Measurements from ENCODE around the gene STXBP6. TPM values are rescaled to one million over a fixed set of nuclear protein-coding genes. Genes with fewer than 3 reads are reported as not detected.
"Not testable (repeated sequence)": the region's sequence is repeated elsewhere in the genome, so short reads cannot be mapped to it uniquely, and the experiment has no call there.

The STXBP6 gene
- total RNA-seq, 1 donor from 2014 or later = 17.7 TPM

DNA sequence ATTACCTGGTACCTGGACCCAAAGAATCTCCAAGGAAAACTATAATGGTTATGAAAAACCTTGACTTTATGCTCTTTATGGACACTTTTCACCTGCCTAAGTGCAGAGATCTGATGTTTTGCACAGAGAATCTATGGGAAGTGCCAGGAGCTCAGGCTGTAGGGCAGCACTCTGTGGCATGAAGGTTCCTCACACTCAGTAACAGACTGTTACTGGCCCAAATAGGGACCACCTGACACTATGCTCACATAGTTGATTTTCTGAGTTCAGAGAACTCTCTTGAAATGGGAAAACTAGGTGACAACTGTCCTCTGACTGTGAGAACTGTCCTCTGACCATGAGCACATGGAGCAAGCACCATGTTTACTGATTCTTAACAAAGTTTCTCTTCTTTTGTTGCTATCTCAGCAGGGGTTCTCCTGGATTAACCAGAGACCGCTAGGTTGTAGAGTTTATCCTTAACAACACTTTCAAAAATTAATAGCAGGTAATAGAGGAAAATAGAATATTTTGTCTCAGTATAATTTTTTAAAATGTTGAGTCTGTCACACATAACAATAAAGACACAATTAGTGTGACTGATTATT lies 101.6 kb downstream of the STXBP6 start:
- no peak overlapping the region for H3K27ac ChIP-seq (ENCODE audit: low read depth, low read length)
- H3K4me3 ChIP-seq (ENCODE audit: low read length in 3 of 3) = no peak overlapping the region
- no peaks in the 10 kb centered on the region for H3K9me3 ChIP-seq (ENCODE audit: control insufficient read depth in 3 of 3, low read length in 3 of 3)
- no peak overlapping the region for H3K9ac ChIP-seq (ENCODE audit: low read depth in 1 of 3, low read length in 3 of 3)
- H3K27me3 ChIP-seq (ENCODE audit: control insufficient read depth in 3 of 3, insufficient read depth in 3 of 3, low read length in 3 of 3) = no peaks in the 10 kb centered on the region
- no peaks in the 10 kb centered on the region for H3K36me3 ChIP-seq (ENCODE audit: control insufficient read depth in 3 of 3, insufficient read depth in 3 of 3, low read length in 3 of 3)
- H3K4me1 ChIP-seq (ENCODE audit: control insufficient read depth in 3 of 3, insufficient read depth in 3 of 3, low read length in 3 of 3) = no peaks in the 10 kb centered on the region

- H3K27me3 ChIP-seq (ENCODE audit: control insufficient read depth in 3 of 3, insufficient read depth in 3 of 3, low read length in 3 of 3) = no peaks in the 10 kb centered on the region
- H3K9me3 ChIP-seq (ENCODE audit: control insufficient read depth in 3 of 3, low read length in 3 of 3) = no peaks in the 10 kb centered on the region
- no peak overlapping the region for H3K9ac ChIP-seq (ENCODE audit: low read depth in 1 of 3, low read length in 3 of 3)
- H3K36me3 ChIP-seq (ENCODE audit: control insufficient read depth in 3 of 3, insufficient read depth in 3 of 3, low read length in 3 of 3) = no peaks in the 10 kb centered on the region
- no peak overlapping the region for H3K4me3 ChIP-seq (ENCODE audit: low read length in 3 of 3)
- H3K27ac ChIP-seq (ENCODE audit: low read depth, low read length) = no peak overlapping the region
- H3K4me1 ChIP-seq (ENCODE audit: control insufficient read depth in 3 of 3, insufficient read depth in 3 of 3, low read length in 3 of 3) = no peaks in the 10 kb centered on the region
Observed at GRCh38 chr14:24947131-24947530, 102.8 kb downstream of the STXBP6 start.

- Histone ChIP-seq H3K36me3 (ENCODE audit: control insufficient read depth in 3 of 3, insufficient read depth in 3 of 3, low read length in 3 of 3) (no peaks in the 10 kb centered on the region), H3K4me1 (ENCODE audit: control insufficient read depth in 3 of 3, insufficient read depth in 3 of 3, low read length in 3 of 3) (no peaks in the 10 kb centered on the region), H3K9ac (ENCODE audit: low read depth in 1 of 3, low read length in 3 of 3) (no peak overlapping the region), H3K9me3 (ENCODE audit: control insufficient read depth in 3 of 3, low read length in 3 of 3) (no peaks in the 10 kb centered on the region), H3K27ac (ENCODE audit: low read depth, low read length) (no peak overlapping the region), H3K4me3 (ENCODE audit: low read length in 3 of 3) (no peak overlapping the region), H3K27me3 (ENCODE audit: control insufficient read depth in 3 of 3, insufficient read depth in 3 of 3, low read length in 3 of 3) (no peaks in the 10 kb centered on the region)
Observed at GRCh38 chr14:24944800-24945199, 105.1 kb downstream of the STXBP6 start.

- Histone ChIP-seq H3K36me3 (ENCODE audit: control insufficient read depth in 3 of 3, insufficient read depth in 3 of 3, low read length in 3 of 3) (no peaks in the 10 kb centered on the region), H3K9ac (ENCODE audit: low read depth in 1 of 3, low read length in 3 of 3) (no peak overlapping the region), H3K4me1 (ENCODE audit: control insufficient read depth in 3 of 3, insufficient read depth in 3 of 3, low read length in 3 of 3) (no peaks in the 10 kb centered on the region), H3K27me3 (ENCODE audit: control insufficient read depth in 3 of 3, insufficient read depth in 3 of 3, low read length in 3 of 3) (no peaks in the 10 kb centered on the region), H3K4me3 (ENCODE audit: low read length in 3 of 3) (no peak overlapping the region), H3K27ac (ENCODE audit: low read depth, low read length) (no peak overlapping the region), H3K9me3 (ENCODE audit: control insufficient read depth in 3 of 3, low read length in 3 of 3) (no peaks in the 10 kb centered on the region)
Observed at GRCh38 chr14:24943024-24943423, 106.9 kb downstream of the STXBP6 start.

- Histone ChIP-seq H3K4me3 (ENCODE audit: low read length in 3 of 3) (no peak overlapping the region), H3K4me1 (ENCODE audit: control insufficient read depth in 3 of 3, insufficient read depth in 3 of 3, low read length in 3 of 3) (no peaks in the 10 kb centered on the region), H3K27ac (ENCODE audit: low read depth, low read length) (no peak overlapping the region), H3K27me3 (ENCODE audit: control insufficient read depth in 3 of 3, insufficient read depth in 3 of 3, low read length in 3 of 3) (no peaks in the 10 kb centered on the region), H3K9ac (ENCODE audit: low read depth in 1 of 3, low read length in 3 of 3) (no peak overlapping the region), H3K9me3 (ENCODE audit: control insufficient read depth in 3 of 3, low read length in 3 of 3) (no peaks in the 10 kb centered on the region), H3K36me3 (ENCODE audit: control insufficient read depth in 3 of 3, insufficient read depth in 3 of 3, low read length in 3 of 3) (no peaks in the 10 kb centered on the region)
Observed at GRCh38 chr14:24941719-24942118, 108.2 kb downstream of the STXBP6 start.

DNA sequence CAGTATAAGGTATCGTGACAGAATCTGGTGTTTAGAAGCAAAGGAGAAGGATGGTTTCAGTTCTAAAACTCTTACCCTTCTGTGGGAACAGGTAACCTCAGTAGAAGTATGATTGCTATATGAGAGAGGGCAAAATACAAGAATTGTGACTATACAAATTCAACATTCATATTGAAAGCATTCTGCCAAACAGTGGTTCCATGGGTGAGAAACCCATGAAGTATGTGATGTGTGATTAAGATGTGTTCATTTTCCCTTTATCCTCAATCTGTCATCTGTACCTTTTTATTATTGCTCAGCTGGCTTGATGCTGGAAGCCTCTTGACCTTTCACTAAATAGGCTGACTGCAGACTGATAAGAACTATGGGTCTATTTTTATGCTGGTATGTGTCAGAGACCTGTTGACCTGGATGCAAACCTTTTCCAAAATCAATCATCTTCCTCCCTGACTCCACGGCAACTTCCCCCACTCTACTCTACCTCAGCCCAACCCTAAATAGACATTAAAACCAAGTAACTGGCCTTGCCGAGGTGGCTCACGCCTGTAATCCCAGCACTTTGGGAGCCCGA lies 109.6 kb downstream of the STXBP6 start:
- Histone ChIP-seq H3K27me3 (ENCODE audit: control insufficient read depth in 3 of 3, insufficient read depth in 3 of 3, low read length in 3 of 3) (no peaks in the 10 kb centered on the region), H3K9ac (ENCODE audit: low read depth in 1 of 3, low read length in 3 of 3) (no peak overlapping the region), H3K4me1 (ENCODE audit: control insufficient read depth in 3 of 3, insufficient read depth in 3 of 3, low read length in 3 of 3) (no peaks in the 10 kb centered on the region), H3K4me3 (ENCODE audit: low read length in 3 of 3) (no peak overlapping the region), H3K9me3 (ENCODE audit: control insufficient read depth in 3 of 3, low read length in 3 of 3) (no peaks in the 10 kb centered on the region), H3K27ac (ENCODE audit: low read depth, low read length) (no peak overlapping the region), H3K36me3 (ENCODE audit: control insufficient read depth in 3 of 3, insufficient read depth in 3 of 3, low read length in 3 of 3) (no peaks in the 10 kb centered on the region)

- no peaks in the 10 kb centered on the region for H3K4me1 ChIP-seq (ENCODE audit: control insufficient read depth in 3 of 3, insufficient read depth in 3 of 3, low read length in 3 of 3)
- H3K9me3 ChIP-seq (ENCODE audit: control insufficient read depth in 3 of 3, low read length in 3 of 3) = no peaks in the 10 kb centered on the region
- no peak overlapping the region for H3K4me3 ChIP-seq (ENCODE audit: low read length in 3 of 3)
- no peak overlapping the region for H3K9ac ChIP-seq (ENCODE audit: low read depth in 1 of 3, low read length in 3 of 3)
- no peaks in the 10 kb centered on the region for H3K36me3 ChIP-seq (ENCODE audit: control insufficient read depth in 3 of 3, insufficient read depth in 3 of 3, low read length in 3 of 3)
- no peak overlapping the region for H3K27ac ChIP-seq (ENCODE audit: low read depth, low read length)
- no peaks in the 10 kb centered on the region for H3K27me3 ChIP-seq (ENCODE audit: control insufficient read depth in 3 of 3, insufficient read depth in 3 of 3, low read length in 3 of 3)
Observed at GRCh38 chr14:24938593-24938992, 111.4 kb downstream of the STXBP6 start.

DNA sequence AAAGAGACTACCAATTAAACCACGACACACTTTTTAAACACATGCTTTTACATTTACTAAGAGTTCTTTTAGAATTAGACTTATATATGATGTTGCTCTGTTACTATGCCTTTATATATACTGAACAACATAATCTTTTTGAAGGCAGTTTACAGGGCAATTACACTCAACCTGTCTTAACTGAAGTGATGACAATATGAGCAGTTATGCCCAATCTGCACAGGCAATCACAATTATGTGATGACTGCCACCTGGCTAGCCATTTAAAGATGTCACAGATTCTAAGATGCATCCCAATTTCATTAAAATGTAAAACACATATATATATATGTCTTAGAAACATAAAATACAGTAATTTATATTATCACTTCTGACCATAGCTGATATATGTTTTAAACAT lies 112.6 kb downstream of the STXBP6 start:
- no peak overlapping the region for H3K27ac ChIP-seq (ENCODE audit: low read depth, low read length)
- H3K4me1 ChIP-seq (ENCODE audit: control insufficient read depth in 3 of 3, insufficient read depth in 3 of 3, low read length in 3 of 3) = no peaks in the 10 kb centered on the region
- no peak overlapping the region for H3K9ac ChIP-seq (ENCODE audit: low read depth in 1 of 3, low read length in 3 of 3)
- H3K4me3 ChIP-seq (ENCODE audit: low read length in 3 of 3) = no peak overlapping the region
- H3K36me3 ChIP-seq (ENCODE audit: control insufficient read depth in 3 of 3, insufficient read depth in 3 of 3, low read length in 3 of 3) = no peaks in the 10 kb centered on the region
- H3K9me3 ChIP-seq (ENCODE audit: control insufficient read depth in 3 of 3, low read length in 3 of 3) = no peaks in the 10 kb centered on the region
- no peaks in the 10 kb centered on the region for H3K27me3 ChIP-seq (ENCODE audit: control insufficient read depth in 3 of 3, insufficient read depth in 3 of 3, low read length in 3 of 3)

GRCh38 chr14:24936773-24937172 lies 113.2 kb downstream of the STXBP6 start:
- not testable (repeated sequence) for H3K36me3 ChIP-seq (ENCODE audit: control insufficient read depth in 3 of 3, insufficient read depth in 3 of 3, low read length in 3 of 3); H3K4me3 ChIP-seq (ENCODE audit: low read length in 3 of 3); H3K9me3 ChIP-seq (ENCODE audit: control insufficient read depth in 3 of 3, low read length in 3 of 3); H3K4me1 ChIP-seq (ENCODE audit: control insufficient read depth in 3 of 3, insufficient read depth in 3 of 3, low read length in 3 of 3); H3K27me3 ChIP-seq (ENCODE audit: control insufficient read depth in 3 of 3, insufficient read depth in 3 of 3, low read length in 3 of 3); H3K27ac ChIP-seq (ENCODE audit: low read depth, low read length); H3K9ac ChIP-seq (ENCODE audit: low read depth in 1 of 3, low read length in 3 of 3)

DNA sequence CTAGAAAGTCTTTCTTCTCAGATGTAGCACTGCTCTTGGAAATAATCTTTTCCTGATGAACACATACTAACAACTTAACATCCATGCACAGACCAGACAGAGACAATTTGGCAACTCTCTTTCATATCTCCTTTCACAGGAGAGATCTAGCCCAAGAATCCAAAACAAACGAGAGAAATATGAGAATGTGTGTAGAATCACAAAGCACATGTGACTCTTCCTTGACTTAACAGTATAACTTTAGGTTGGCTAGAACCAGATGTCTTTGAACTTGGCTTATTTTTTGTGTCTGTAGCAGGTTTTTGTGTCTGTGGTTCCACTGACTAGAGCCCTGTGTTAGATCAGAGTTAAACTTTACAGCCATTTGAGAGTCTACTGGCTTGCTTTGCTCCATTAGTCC lies 114.2 kb downstream of the STXBP6 start:
- Histone ChIP-seq H3K4me1 (ENCODE audit: control insufficient read depth in 3 of 3, insufficient read depth in 3 of 3, low read length in 3 of 3) (no peaks in the 10 kb centered on the region), H3K9ac (ENCODE audit: low read depth in 1 of 3, low read length in 3 of 3) (no peak overlapping the region), H3K9me3 (ENCODE audit: control insufficient read depth in 3 of 3, low read length in 3 of 3) (no peaks in the 10 kb centered on the region), H3K27me3 (ENCODE audit: control insufficient read depth in 3 of 3, insufficient read depth in 3 of 3, low read length in 3 of 3) (no peaks in the 10 kb centered on the region), H3K27ac (ENCODE audit: low read depth, low read length) (no peak overlapping the region), H3K4me3 (ENCODE audit: low read length in 3 of 3) (no peak overlapping the region), H3K36me3 (ENCODE audit: control insufficient read depth in 3 of 3, insufficient read depth in 3 of 3, low read length in 3 of 3) (no peaks in the 10 kb centered on the region)

Data from skeletal muscle tissue (tissue), 4 donors.